ENCODE measurements around the gene CES2.

- TF ChIP-seq, protein P1, sequence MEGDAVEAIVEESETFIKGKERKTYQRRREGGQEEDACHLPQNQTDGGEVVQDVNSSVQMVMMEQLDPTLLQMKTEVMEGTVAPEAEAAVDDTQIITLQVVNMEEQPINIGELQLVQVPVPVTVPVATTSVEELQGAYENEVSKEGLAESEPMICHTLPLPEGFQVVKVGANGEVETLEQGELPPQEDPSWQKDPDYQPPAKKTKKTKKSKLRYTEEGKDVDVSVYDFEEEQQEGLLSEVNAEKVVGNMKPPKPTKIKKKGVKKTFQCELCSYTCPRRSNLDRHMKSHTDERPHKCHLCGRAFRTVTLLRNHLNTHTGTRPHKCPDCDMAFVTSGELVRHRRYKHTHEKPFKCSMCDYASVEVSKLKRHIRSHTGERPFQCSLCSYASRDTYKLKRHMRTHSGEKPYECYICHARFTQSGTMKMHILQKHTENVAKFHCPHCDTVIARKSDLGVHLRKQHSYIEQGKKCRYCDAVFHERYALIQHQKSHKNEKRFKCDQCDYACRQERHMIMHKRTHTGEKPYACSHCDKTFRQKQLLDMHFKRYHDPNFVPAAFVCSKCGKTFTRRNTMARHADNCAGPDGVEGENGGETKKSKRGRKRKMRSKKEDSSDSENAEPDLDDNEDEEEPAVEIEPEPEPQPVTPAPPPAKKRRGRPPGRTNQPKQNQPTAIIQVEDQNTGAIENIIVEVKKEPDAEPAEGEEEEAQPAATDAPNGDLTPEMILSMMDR (IDR thresholded peaks at IDR 0.05; ENCODE audit: borderline replicate concordance, extremely low read depth, low read length, poor library complexity, severe bottlenecking), result no peak
- no peak for TF ChIP-seq EZH2 (IDR thresholded peaks at IDR 0.05; ENCODE audit: borderline replicate concordance, low read depth, low read length, severe bottlenecking)
Observed at GRCh38 chr16:66983033-66983432, 47.7 kb downstream of the CES2 start.
